ENCODE results near the gene FAM9C. TPM values are rescaled to one million over a fixed set of nuclear protein-coding genes. Genes with fewer than 3 reads are reported as not detected.

FAM9C gene
- total RNA-seq, 2 donors from 2014 or later = not detected

GRCh38 chrX:12993826-12994225 is 50.6 kb downstream of the FAM9C start:
- TF ChIP-seq POLR2A (IDR thresholded peaks at IDR 0.05) (no peak), CTCF (IDR thresholded peaks at IDR 0.05) (peak in 1 of 7 experiments; percentile 10)
- 26 to 28% methylated on average over 1 of the region's 1 CpG for WGBS, 2 donors
- Histone ChIP-seq H3K27me3 (no peaks in the 10 kb centered on the region), H3K36me3 (replicated peaks in 1 of 2; ENCODE audit: insufficient read depth in 1 of 2, low read depth in 2 of 2) (no peaks in the 10 kb centered on the region), H3K4me3 (no peak overlapping the region), H3K9me3 (no peaks in the 10 kb centered on the region), H3K27ac (peak overlapping the region; percentile 17 to 72 (median 54)), H3K4me1 (peaks cover 52% of the 10 kb centered on the region)
- intact Hi-C loops (cut with DNase I) = no loop called here
- DNase-seq (no peak), ATAC-seq (no peak)

GRCh38 chrX:12992544-12993118 is 51.8 kb downstream of the FAM9C start:
- no peaks in the 10 kb centered on the region for H3K27me3 ChIP-seq
- TF ChIP-seq POLR2A (IDR thresholded peaks at IDR 0.05) (no peak), CTCF (IDR thresholded peaks at IDR 0.05) (no peak)
- H3K4me1 ChIP-seq = peaks cover 53% of the 10 kb centered on the region
- DNase-seq = no peak
- no peak overlapping the region for H3K4me3 ChIP-seq
- 31 to 44% methylated on average over 4 of the region's 4 CpGs for WGBS, 2 donors
- intact Hi-C loops (cut with DNase I) = no loop called here
- H3K27ac ChIP-seq = peak overlapping the region in 3 of 4 donors; percentile 36 to 72 (median 53)
- H3K9me3 ChIP-seq = no peaks in the 10 kb centered on the region
- ATAC-seq = no peak
- no peaks in the 10 kb centered on the region for H3K36me3 ChIP-seq (replicated peaks in 1 of 2; ENCODE audit: insufficient read depth in 1 of 2, low read depth in 2 of 2)

GRCh38 chrX:12991575-12991974 is 52.8 kb downstream of the FAM9C start:
- Histone ChIP-seq H3K36me3 (replicated peaks in 1 of 2; ENCODE audit: insufficient read depth in 1 of 2, low read depth in 2 of 2) (no peaks in the 10 kb centered on the region), H3K9me3 (no peaks in the 10 kb centered on the region), H3K4me1 (peaks cover 54% of the 10 kb centered on the region), H3K27ac (peak overlapping the region in 2 of 4 donors; percentile 36 to 72), H3K27me3 (no peaks in the 10 kb centered on the region), H3K4me3 (no peak overlapping the region)
- intact Hi-C loops (cut with DNase I) = no loop called here
- no peak for TF ChIP-seq CTCF (IDR thresholded peaks at IDR 0.05)
- no peak for TF ChIP-seq POLR2A (IDR thresholded peaks at IDR 0.05)
- WGBS, 2 donors = 75 to 81% methylated on average over 3 of the region's 3 CpGs
- DNase-seq = no peak
- no peak for ATAC-seq

- TF ChIP-seq CTCF (IDR thresholded peaks at IDR 0.05) (no peak), POLR2A (IDR thresholded peaks at IDR 0.05) (no peak)
- Histone ChIP-seq H3K4me1 (peaks cover 69% of the 10 kb centered on the region), H3K27me3 (no peaks in the 10 kb centered on the region), H3K4me3 (no peak overlapping the region), H3K9me3 (no peaks in the 10 kb centered on the region), H3K36me3 (replicated peaks in 1 of 2; ENCODE audit: insufficient read depth in 1 of 2, low read depth in 2 of 2) (no peaks in the 10 kb centered on the region), H3K27ac (peak overlapping the region; percentile 50 to 83 (median 71))
- ATAC-seq (no peak), DNase-seq (no peak)
- 47 to 57% methylated on average over 3 of the region's 3 CpGs for whole genome bisulfite sequencing, 2 donors
- intact Hi-C loops (cut with DNase I) = no loop called here
These were observed 55.0 kb downstream of the FAM9C start for GRCh38 chrX:12989461-12989860.

GRCh38 chrX:12988797-12989196 is 55.6 kb downstream of the FAM9C start:
- H3K27ac ChIP-seq = peak overlapping the region; percentile 50 to 83 (median 71)
- H3K9me3 ChIP-seq = no peaks in the 10 kb centered on the region
- peak; percentile 99 for ATAC-seq
- peaks cover 70% of the 10 kb centered on the region for H3K4me1 ChIP-seq
- 5 to 8% methylated on average over 7 of the region's 7 CpGs for WGBS, 2 donors
- peak; percentile 56 to 87 (median 76) for DNase-seq
- peak in 2 of 3 donors; percentile 28 to 29 for TF ChIP-seq POLR2A (IDR thresholded peaks at IDR 0.05)
- no peak for TF ChIP-seq CTCF (IDR thresholded peaks at IDR 0.05)
- H3K4me3 ChIP-seq = no peak overlapping the region
- no peaks in the 10 kb centered on the region for H3K27me3 ChIP-seq
- intact Hi-C loops (cut with DNase I) = no loop called here
- no peaks in the 10 kb centered on the region for H3K36me3 ChIP-seq (replicated peaks in 1 of 2; ENCODE audit: insufficient read depth in 1 of 2, low read depth in 2 of 2)

Data from body of pancreas (tissue), 4 donors.